ENCODE measurements around the gene CLDN14.

- TF ChIP-seq CTCF (IDR thresholded peaks at IDR 0.05) (peak; percentile 51), EZH2 (IDR thresholded peaks at IDR 0.05) (no peak), EZH2phosphoT487 (IDR thresholded peaks at IDR 0.05) (no peak)
These were observed 981 bp downstream of the CLDN14 start for GRCh38 chr21:36478941-36479340.

Measured in neural progenitor cell (in vitro differentiated cells).